ENCODE measurements around the gene ENTHD1.

- TF ChIP-seq SUZ12 (IDR thresholded peaks at IDR 0.05): no peak
- TF ChIP-seq FOXM1 (IDR thresholded peaks at IDR 0.05; ENCODE audit: borderline replicate concordance): no peak
- TF ChIP-seq PKNOX1 (IDR thresholded peaks at IDR 0.05): no peak
- no peak for TF ChIP-seq BHLHE40 (IDR thresholded peaks at IDR 0.05; ENCODE audit: borderline replicate concordance)
- TF ChIP-seq TARDBP (IDR thresholded peaks at IDR 0.05): no peak
- no peak for TF ChIP-seq NFRKB (IDR thresholded peaks at IDR 0.05)
- TF ChIP-seq SP1 (IDR thresholded peaks at IDR 0.05): no peak
- TF ChIP-seq HDGF (IDR thresholded peaks at IDR 0.05; ENCODE audit: borderline replicate concordance): no peak
- no peak for TF ChIP-seq ELF4 (IDR thresholded peaks at IDR 0.05)
- TF ChIP-seq FOXK2 (IDR thresholded peaks at IDR 0.05): no peak
- no peak for TF ChIP-seq ZNF384 (IDR thresholded peaks at IDR 0.05)
Observed at GRCh38 chr22:39851606-39852315, 41.8 kb downstream of the ENTHD1 start.

Data from HEK293T (cell line).